NCI-H2107 treated with DMSO at 0.1 percent for 48 hours (cell line): Measurements from ENCODE around the gene BCL6B.
"Not testable (repeated sequence)": the region's sequence is repeated elsewhere in the genome, so short reads cannot be mapped to it uniquely, and the experiment has no call there.

Experiments used
- DNase-seq: peaks from one replicate; lab custom pipeline; 2025; ENCODE audit not compliant: unreplicated experiment; lab: John Stamatoyannopoulos, UW

BCL6B gene

GRCh38 chr17:7022781-7023571, at the start of gene BCL6B:
Gene BCL6B, plus strand, starts transcription at chr17:7023050. Its CDS starts 622 bp downstream, at chr17:7023672.
- no peak for DNase-seq

GRCh38 chr17:6979440-6979839, 43.4 kb upstream of the BCL6B start:
- DNase-seq, result not testable (repeated sequence)

DNA sequence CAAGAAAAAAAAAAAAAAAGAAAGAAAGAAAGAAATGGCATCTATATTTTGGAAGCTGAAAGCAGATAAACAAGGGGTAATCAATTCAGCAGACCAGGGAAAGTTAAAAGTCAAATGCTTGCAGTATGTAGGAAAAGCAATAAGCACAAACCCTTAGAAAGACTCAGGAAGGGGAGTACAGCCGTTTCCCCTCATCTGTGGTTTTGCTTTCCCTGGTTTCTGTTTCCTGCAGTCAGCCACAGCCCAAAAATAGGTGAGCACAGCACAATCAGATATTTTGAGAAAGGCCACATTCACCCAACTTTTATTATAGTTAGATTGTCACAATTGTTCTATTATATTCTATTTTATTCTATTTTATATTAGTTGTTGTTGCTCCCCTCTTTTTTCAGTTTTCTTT, 41.4 kb upstream of the BCL6B start:
- DNase-seq, result no peak

- DNase-seq, result no peak
Measured at GRCh38 chr17:6985266-6985665, 37.6 kb upstream of the BCL6B start.

GRCh38 chr17:6986676-6987075, 36.2 kb upstream of the BCL6B start:
- no peak for DNase-seq

DNA sequence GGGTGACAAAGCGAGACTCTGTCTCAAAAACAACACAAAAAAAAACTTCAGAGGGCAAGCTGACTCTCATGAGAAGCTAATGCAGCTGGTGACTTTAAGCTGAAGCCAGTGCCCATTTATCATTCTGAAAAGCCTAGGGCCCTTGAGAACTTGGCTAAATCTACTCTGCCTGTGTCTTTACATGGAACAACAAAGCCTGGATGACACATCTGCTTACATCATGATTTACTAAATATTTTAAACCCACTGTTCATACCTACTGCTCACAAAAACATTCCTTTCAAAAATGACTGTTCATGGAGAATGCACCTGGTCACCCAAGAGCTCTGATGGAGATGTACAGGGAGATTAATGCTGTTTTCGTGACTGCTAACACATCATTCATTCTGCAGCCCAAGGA, 33.1 kb upstream of the BCL6B start:
- DNase-seq, result no peak

DNA sequence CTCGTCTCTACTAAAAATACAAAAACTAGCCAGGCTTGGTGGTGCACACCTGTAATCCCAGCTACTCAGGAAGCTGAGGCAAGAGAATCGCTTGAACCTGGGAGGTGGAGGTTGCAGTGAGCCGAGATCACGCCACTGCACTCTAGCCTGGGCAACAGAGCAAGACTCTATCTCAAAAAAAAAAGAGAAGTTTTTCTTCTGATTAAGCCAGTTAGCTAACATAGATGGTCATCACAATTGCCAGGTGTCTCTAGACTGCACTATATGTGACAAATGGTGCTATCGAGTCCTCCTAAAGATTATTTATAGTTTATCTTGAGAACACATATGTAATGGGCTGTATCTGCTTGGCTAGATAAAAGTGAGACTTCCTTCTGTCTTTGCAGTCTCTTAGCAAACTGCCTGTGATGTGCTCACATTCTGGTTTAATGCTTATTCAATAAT, 29.2 kb upstream of the BCL6B start:
- DNase-seq, result not testable (repeated sequence)

DNA sequence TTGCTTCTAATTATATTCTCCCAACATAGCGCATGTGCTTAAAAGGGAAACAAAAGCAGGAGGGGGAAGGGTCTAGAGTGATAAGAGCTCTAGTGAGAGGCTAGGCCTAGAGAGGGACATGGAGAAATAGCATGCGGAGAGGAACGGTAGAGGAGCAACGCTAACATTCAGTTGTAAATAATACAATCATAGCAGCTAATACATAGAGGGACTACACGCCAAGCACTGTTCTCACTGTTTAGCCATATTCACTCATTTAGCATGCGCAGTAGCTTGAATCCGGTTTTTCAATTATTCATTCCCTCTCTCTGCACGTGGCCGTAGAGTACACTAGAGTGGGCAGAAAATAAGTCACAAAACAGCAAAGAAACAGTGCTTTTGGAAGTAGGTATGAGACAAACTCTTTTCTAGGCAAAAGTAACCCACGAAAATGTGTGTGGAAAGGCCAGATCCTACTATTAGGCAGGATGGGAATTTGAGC, 28.7 kb upstream of the BCL6B start:
- DNase-seq, result no peak

- DNase-seq, result no peak
Measured at GRCh38 chr17:6994666-6995256, 28.1 kb upstream of the BCL6B start.

DNA sequence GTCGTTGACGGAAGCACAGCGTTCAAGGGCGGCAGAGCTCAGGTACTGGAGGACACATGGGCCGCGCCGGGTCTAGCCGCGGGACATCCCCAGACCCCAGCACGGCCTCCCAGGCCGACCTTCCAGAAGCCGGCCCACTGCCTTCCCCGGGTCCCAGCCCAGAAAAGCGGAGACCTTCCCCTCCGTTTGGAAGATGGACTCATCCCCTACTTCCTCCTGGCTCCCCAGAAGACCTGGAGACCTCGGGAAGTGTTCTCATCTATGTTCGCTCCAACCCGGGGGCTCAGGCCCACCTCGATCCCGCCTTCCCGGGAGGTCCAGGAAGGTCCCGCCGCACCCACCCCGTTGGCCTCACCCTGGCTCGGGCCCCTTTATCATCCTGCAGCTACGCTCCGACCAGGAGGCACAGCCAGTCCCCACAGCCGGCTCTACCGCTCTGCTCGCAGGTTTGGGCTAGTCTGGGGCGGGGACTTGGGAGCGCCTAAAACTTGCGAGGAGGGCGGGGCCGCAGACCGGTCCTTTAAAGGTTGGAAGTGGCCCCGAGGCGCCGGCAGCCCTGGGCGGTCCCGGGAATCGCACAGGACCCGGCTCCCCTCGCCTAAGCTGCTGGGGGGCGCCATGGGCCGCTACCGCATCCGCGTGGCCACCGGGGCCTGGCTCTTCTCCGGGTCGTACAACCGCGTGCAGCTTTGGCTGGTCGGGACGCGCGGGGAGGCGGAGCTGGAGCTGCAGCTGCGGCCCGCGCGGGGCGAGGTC, 27.2 kb upstream of the BCL6B start, which contains the start of gene ALOX12:
Gene ALOX12 (plus strand): TSS at position 550 of the 756 bp plus-strand sequence. CDS start 69 bp downstream, at position 619.
- no peak for DNase-seq

DNA sequence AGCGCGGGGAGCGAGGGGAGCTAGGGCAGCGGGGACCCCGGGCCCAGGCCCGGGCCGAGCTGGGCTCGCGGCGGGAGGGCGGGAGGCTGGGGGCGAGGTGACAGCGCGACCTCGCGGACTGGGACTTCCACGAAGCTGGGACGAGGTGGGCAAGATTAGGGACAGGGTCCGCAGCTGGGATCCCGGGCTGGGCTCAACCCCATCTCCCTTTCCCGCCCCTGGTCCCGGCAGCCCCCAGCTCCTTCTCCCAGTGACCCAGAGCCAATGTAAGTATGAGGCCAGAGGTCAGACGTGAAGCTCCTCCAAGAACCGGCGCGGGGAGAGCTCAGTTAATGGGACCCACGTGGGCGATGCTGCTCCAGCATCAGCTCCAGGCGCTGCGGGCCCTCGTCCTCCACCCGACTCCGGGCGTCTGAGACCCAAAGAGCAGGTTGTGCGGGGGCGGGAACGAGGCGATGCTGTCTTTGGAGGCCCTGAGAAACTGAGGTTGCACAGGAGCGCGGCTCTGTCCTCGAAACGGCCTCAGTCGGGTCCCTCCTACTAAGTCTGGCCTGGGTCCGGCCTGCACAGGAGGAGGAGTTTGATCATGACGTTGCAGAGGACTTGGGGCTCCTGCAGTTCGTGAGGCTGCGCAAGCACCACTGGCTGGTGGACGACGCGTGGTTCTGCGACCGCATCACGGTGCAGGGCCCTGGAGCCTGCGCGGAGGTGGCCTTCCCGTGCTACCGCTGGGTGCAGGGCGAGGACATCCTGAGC, 26.4 kb upstream of the BCL6B start:
- DNase-seq, result no peak

DNA sequence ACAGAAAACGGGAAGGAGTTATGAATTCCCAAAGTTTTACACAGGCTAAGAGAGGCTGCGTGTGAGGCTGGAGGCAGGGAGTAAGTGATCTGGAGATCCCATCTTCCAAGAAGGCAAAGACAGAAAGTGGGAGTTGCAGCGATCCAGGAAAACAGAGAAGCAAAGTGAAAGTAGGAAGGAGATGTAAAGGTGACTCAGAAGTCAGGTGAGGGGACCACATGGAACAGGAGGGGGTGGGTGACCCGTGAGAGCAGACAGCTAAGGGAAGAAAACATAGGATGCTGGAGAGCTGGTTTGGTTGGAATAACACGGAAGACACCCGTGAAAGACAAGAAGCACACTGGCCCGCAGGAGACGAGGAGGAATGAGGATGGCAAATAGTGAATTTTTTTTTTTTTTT, 25.7 kb upstream of the BCL6B start:
- DNase-seq, result no peak

DNA sequence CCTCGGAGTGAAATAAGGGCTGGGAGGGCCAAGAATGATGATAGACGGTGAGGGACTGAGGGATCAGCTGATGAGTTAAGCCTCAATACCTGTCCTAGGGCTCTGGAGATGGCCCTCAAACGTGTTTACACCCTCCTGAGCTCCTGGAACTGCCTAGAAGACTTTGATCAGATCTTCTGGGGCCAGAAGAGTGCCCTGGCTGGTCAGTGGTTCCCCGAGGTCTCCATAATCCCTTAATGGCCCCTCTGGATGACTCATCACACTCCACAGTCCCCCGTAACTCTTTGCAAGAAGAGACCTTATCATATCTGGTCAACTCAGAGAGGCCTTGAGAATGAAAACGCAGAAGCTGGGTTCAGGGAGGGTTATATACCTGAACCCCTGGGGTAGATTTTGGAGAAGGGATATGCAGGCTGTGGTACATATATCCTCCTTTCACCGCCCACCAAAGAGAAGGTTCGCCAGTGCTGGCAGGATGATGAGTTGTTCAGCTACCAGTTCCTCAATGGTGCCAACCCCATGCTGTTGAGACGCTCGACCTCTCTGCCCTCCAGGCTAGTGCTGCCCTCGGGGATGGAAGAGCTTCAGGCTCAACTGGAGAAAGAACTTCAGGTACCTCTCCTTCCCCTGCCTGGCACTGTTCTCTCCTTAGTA, 23.9 kb upstream of the BCL6B start:
- no peak for DNase-seq

GRCh38 chr17:7001318-7001961, 21.4 kb upstream of the BCL6B start:
- peak; percentile 0 for DNase-seq

DNA sequence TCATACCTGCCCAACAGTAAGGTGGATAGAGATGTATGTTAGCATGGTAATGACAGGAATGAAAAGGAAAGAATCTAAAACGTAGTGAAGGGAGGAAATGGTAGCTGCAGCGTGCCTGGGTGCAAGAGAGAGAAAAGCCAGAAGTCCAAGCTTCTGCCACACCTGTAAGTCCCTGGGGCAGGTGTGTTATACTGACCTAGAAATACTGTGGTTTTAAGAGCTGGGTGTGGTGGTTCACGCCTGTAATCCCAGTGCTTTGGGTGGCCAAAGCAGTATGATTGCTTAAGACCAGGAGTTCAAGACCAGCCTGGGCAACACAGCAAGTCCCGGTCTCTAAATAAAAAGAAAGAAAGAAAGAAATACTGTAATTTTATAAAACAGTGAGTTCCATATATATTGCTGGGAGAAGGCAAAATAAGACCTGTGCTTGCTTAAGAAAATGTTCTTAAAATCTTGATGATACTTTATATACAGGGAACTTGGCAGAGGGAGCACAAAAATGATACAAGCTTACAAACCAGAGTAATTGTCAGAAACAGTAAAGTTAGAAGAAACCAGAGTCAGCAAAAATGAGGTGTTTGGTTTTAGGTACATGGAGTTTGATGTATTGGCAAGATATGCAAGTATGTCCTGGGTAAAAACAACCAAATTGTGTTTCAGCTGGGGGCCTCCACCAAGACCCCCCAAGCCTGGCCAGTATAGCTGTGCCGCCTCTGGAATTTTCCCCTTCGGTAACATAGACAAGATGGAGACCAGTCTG, 20.4 kb upstream of the BCL6B start:
- no peak for DNase-seq

- no peak for DNase-seq
Measured at GRCh38 chr17:7003745-7004144, 19.1 kb upstream of the BCL6B start.

DNA sequence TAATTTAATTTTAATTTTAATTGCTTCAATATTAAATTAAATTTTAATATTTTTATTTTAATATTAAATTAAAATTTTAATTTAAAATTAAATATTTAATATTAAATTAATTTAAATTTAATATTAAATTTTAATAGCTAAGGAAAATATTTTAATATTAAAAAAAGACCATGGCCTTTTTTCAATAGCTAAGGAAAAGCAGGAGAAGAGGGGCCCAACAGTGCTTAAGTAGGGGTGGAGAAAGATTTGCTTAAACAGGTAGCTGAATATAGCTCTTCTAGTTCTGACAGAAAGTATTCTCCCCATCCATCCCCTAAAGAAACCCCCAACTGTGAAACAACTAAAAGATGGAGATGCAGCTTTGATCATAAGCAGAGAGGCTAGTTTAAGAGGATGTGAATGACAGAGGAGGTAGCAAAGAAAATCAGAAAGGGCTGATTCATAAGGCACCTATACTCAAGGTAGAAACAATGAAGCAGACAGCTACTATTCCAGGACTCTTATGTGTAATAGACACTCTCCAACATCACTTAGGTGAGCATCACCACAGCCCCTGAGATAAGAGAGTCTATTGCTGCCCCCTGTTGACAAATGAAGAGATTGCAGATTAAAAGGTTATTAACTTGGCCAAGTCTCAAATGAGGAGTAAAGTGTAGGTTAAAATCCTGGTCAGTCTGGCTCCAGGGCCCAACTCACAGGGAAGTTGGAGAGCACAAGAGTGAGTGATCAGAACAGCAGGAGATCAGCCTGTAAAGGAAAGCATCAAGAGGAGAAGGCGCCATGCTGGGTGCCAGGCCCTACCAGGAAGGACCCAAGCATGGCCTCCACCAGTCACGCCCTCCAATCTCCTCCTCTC, 18.2 kb upstream of the BCL6B start:
- peak; percentile 64 for DNase-seq

- DNase-seq, result no peak
Measured at GRCh38 chr17:7005716-7006115, 17.1 kb upstream of the BCL6B start.
